Heart left ventricle (tissue), 13 donors: ENCODE data around the gene ATP1A2.

Source experiments
- CTCF ChIP-seq, 12 donors: fragments of 200-600 bp; sonication (generic) in 4 of 12; IDR thresholded peaks; one replicate each; pipeline versions ENCODE4 v1.5.0 to v1.8.0; 2018 to 2022; ENCODE audit warnings: antibody characterized with exemption in 12 of 12, mild to moderate bottlenecking in 5 of 12
- POLR2A ChIP-seq, 2 donors: fragments of 450-650 bp; IDR thresholded peaks; one replicate each; pipeline ENCODE4 v1.6.1; 2017; ENCODE audit warnings: antibody characterized with exemption in 2 of 2, mild to moderate bottlenecking in 2 of 2, moderate library complexity in 2 of 2
- donor health status: ischemic (EF 13 %, LVEDD 7.1; RV severe dilation, severe dysfunction).
- donor health status: DM: no; HTN: yes; CAD: no.
- donor health status: DM: no; HTN: no; CAD: no.
- donor health status: ischemic (EF 25% LVEDD 6.9; RV normal size, moderate dysfunction).
- donor health status: ischemic (EF 25% LVEDD 5.7; RV mildly dilated, moderate dysfunction).
- donor health status: ischemic (EF 35%, LVEDD 5.7; RV mildly dilated, moderate dysfunction).
- donor health status: nonischemic (EF 11% LVEDD 7.7; RV severe dilation, severe dysfunction).
- donor health status: DM: yes; HTN: yes; CAD: no.
- donor health status: PGD.
- donor health status: ischemic (EF 29% LVEDD 5.4; RV normal size, mild dysfunction).
- donor health status: nonischemic (EF 23%, LVEDD 6.1; RV moderate dilation, normal function).

GRCh38 chr1:160186246-160186645, 70.7 kb downstream of the ATP1A2 start:
- TF ChIP-seq CTCF (IDR thresholded peaks at IDR 0.05) (no peak), POLR2A (IDR thresholded peaks at IDR 0.05) (no peak)
